Activated CD8-positive, alpha-beta memory T cell treated with anti-CD3 and anti-CD28 coated beads for 48 hours (primary cell): ENCODE measurements around the gene ZNF644.

ENCODE experiments used
- DNase-seq, 3 experiments: peaks; one replicate each; pipeline ENCODE4 v3.0.0-alpha.2; 2020; ENCODE audit warnings: low read depth in 2 of 3, low spot score in 2 of 3

ZNF644 gene

GRCh38 chr1:90989302-90989701, 32.5 kb downstream of the ZNF644 start:
- no peak for DNase-seq

- no peak for DNase-seq
These were observed 34.0 kb downstream of the ZNF644 start for GRCh38 chr1:90987841-90988240.

- no peak for DNase-seq
These were observed 34.9 kb downstream of the ZNF644 start for GRCh38 chr1:90986953-90987352.

- no peak for DNase-seq
These were observed 44.3 kb downstream of the ZNF644 start for GRCh38 chr1:90977522-90977921.

- DNase-seq, result no peak
These were observed 47.7 kb downstream of the ZNF644 start for GRCh38 chr1:90973897-90974798.

- DNase-seq, result no peak
These were observed 51.6 kb downstream of the ZNF644 start for GRCh38 chr1:90970208-90970607.

- no peak for DNase-seq
These were observed 52.6 kb downstream of the ZNF644 start for GRCh38 chr1:90969241-90969640.

GRCh38 chr1:90964444-90965035, 57.3 kb downstream of the ZNF644 start:
- DNase-seq, result no peak

- no peak for DNase-seq
These were observed 58.2 kb downstream of the ZNF644 start for GRCh38 chr1:90963651-90964050.

GRCh38 chr1:90963236-90963635, 58.6 kb downstream of the ZNF644 start:
- DNase-seq, result no peak

- no peak for DNase-seq
These were observed 62.3 kb downstream of the ZNF644 start for GRCh38 chr1:90959352-90960206.

GRCh38 chr1:90957497-90957896, 64.3 kb downstream of the ZNF644 start:
- DNase-seq, result no peak

GRCh38 chr1:90955769-90956168, 66.1 kb downstream of the ZNF644 start:
- DNase-seq, result no peak

GRCh38 chr1:90952906-90953305, 68.9 kb downstream of the ZNF644 start:
- no peak for DNase-seq

GRCh38 chr1:90951009-90951408, 70.8 kb downstream of the ZNF644 start:
- DNase-seq, result no peak

GRCh38 chr1:90948301-90948700, 73.5 kb downstream of the ZNF644 start:
- DNase-seq, result no peak

- DNase-seq, result no peak
These were observed 75.2 kb downstream of the ZNF644 start for GRCh38 chr1:90946630-90947029.

- DNase-seq, result no peak
These were observed 76.5 kb downstream of the ZNF644 start for GRCh38 chr1:90945287-90945686.

- DNase-seq, result no peak
These were observed 77.9 kb downstream of the ZNF644 start for GRCh38 chr1:90943966-90944365.

GRCh38 chr1:90940746-90941145, 81.1 kb downstream of the ZNF644 start:
- DNase-seq, result no peak

GRCh38 chr1:90936731-90937130, 85.1 kb downstream of the ZNF644 start:
- no peak for DNase-seq

GRCh38 chr1:90936061-90936460, 85.8 kb downstream of the ZNF644 start:
- DNase-seq, result no peak
